GM03348 (cell line): ENCODE data around the gene SFI1.

Source experiments
- DNase-seq: peaks from one replicate; pipeline ENCODE4 v3.0.0; 2012; ENCODE audit warnings: low spot score

Gene SFI1

GRCh38 chr22:31616315-31616980 is 120.1 kb downstream of the SFI1 start:
- no peak for DNase-seq

GRCh38 chr22:31618057-31618456 is 121.7 kb downstream of the SFI1 start:
- no peak for DNase-seq

GRCh38 chr22:31618471-31619176 is 122.3 kb downstream of the SFI1 start:
- no peak for DNase-seq

- no peak for DNase-seq
Measured at GRCh38 chr22:31619611-31620300, 123.4 kb downstream of the SFI1 start.

- no peak for DNase-seq
Measured at GRCh38 chr22:31620756-31621480, 124.6 kb downstream of the SFI1 start.

- no peak for DNase-seq
Measured at GRCh38 chr22:31621507-31622124, 125.3 kb downstream of the SFI1 start.

GRCh38 chr22:31622980-31623379 is 126.6 kb downstream of the SFI1 start:
- DNase-seq: no peak

GRCh38 chr22:31623592-31624304 is 127.4 kb downstream of the SFI1 start:
- no peak for DNase-seq

GRCh38 chr22:31625257-31625640 is 128.9 kb downstream of the SFI1 start:
- DNase-seq: no peak

GRCh38 chr22:31625661-31626426 is 129.5 kb downstream of the SFI1 start:
- DNase-seq: no peak

- peak; percentile 44 for DNase-seq
Measured at GRCh38 chr22:31626427-31627150, 130.3 kb downstream of the SFI1 start.

GRCh38 chr22:31627223-31627731 is 130.9 kb downstream of the SFI1 start:
- no peak for DNase-seq

GRCh38 chr22:31628362-31628761 is 132.0 kb downstream of the SFI1 start:
- no peak for DNase-seq

- DNase-seq: no peak
Measured at GRCh38 chr22:31628969-31629708, 132.8 kb downstream of the SFI1 start.

GRCh38 chr22:31629741-31630184 is 133.4 kb downstream of the SFI1 start:
- no peak for DNase-seq

- DNase-seq: peak; percentile 92
Measured at GRCh38 chr22:31630331-31631329, 134.3 kb downstream of the SFI1 start.

- no peak for DNase-seq
Measured at GRCh38 chr22:31631436-31631835, 135.1 kb downstream of the SFI1 start.
